SK-N-SH (cell line): ENCODE data around the gene CNOT9. TPM values are rescaled to one million over a fixed set of nuclear protein-coding genes. Genes with fewer than 3 reads are reported as not detected.

ENCODE experiments used
- CTCF ChIA-PET: fragments of 300-600, 350-600 bp; formaldehyde crosslinking; extraction: SDS; loops from one replicate; lab custom pipeline; 2021; lab: Yijun Ruan, JAX
- POLR2A ChIA-PET: fragments of 350-600 bp; sonication (Branson Sonifier 250); formaldehyde crosslinking; extraction: SDS; loops from one replicate; lab custom pipeline; 2020; ENCODE audit warnings: antibody characterized with exemption, inconsistent platforms; lab: Yijun Ruan, JAX
- DNase-seq: peaks from one replicate; pipeline ENCODE4 v3.0.0; 2012
- H2AFZ ChIP-seq: fragments of 200-600 bp; sonication (generic); 2 replicates; pipeline ENCODE4 v1.8.1; 2016; ENCODE audit warnings: antibody characterized with exemption, mild to moderate bottlenecking, low read depth
- H3F3A ChIP-seq: fragments of 200-600 bp; sonication (generic); replicated peaks from 2 replicates; pipeline ENCODE3; 2016; ENCODE audit warnings: antibody characterized with exemption, mild to moderate bottlenecking; ENCODE audit not compliant: insufficient read depth
- H3K27ac ChIP-seq, 2 experiments: fragments of 200-500 bp in 1 of 2; fragments of 200-600 bp in 1 of 2; sonication (Bioruptor generic) in 1 of 2; sonication (generic), shearing (Covaris generic) in 1 of 2; 2 replicates each; pipeline versions ENCODE4 v1.5.1 to v1.6.1; 2014 to 2016; ENCODE audit warnings: low read depth in 2 of 2, inconsistent platforms in 1 of 2, low read length in 1 of 2, mild to moderate bottlenecking in 1 of 2, mixed read lengths in 1 of 2
- H3K27me3 ChIP-seq: fragments of 200-600 bp; sonication (generic), shearing (Covaris generic); 2 replicates; pipeline ENCODE4 v1.6.1; 2016; ENCODE audit warnings: mixed run types; ENCODE audit not compliant: insufficient read depth
- H3K36me3 ChIP-seq, 2 experiments: fragments of 200-500 bp in 1 of 2; fragments of 200-600 bp in 1 of 2; sonication (Bioruptor generic) in 1 of 2; sonication (generic) in 1 of 2; replicated peaks in 1 of 2; 2 replicates each; pipeline versions ENCODE3 to v1.5.1; 2014 to 2016; ENCODE audit warnings: low read length in 1 of 2, mild to moderate bottlenecking in 1 of 2; ENCODE audit not compliant: insufficient read depth in 2 of 2, control insufficient read depth in 1 of 2
- H3K4me1 ChIP-seq, 2 experiments: fragments of 200-500 bp in 1 of 2; fragments of 200-600 bp in 1 of 2; sonication (Bioruptor generic) in 1 of 2; sonication (generic), shearing (Covaris generic) in 1 of 2; 2 replicates each; pipeline versions ENCODE4 v1.5.1 to v1.6.1; 2014 to 2016; ENCODE audit warnings: low read depth in 1 of 2, low read length in 1 of 2, mixed run types in 1 of 2; ENCODE audit not compliant: insufficient read depth in 2 of 2, control insufficient read depth in 1 of 2
- H3K4me2 ChIP-seq: fragments of 200-600 bp; sonication (generic), shearing (Covaris generic); 2 replicates; pipeline ENCODE4 v1.6.1; 2017; ENCODE audit warnings: mixed run types
- H3K4me3 ChIP-seq, 2 experiments: fragments of 200-500 bp in 1 of 2; fragments of 200-600 bp in 1 of 2; sonication (Bioruptor generic) in 1 of 2; sonication (generic), shearing (Covaris generic) in 1 of 2; 2 replicates each; pipeline versions ENCODE4 v1.5.1 to v1.8.1; 2014 to 2016; ENCODE audit warnings: low read depth in 2 of 2, inconsistent platforms in 1 of 2, low read length in 1 of 2, mild to moderate bottlenecking in 1 of 2, mixed read lengths in 1 of 2, moderate library complexity in 1 of 2
- H3K79me2 ChIP-seq: fragments of 200-600 bp; sonication (generic); 2 replicates; pipeline ENCODE4 v1.8.1; 2017; ENCODE audit warnings: mild to moderate bottlenecking; ENCODE audit not compliant: insufficient read depth
- H3K9ac ChIP-seq: fragments of 200-600 bp; sonication (generic); 2 replicates; pipeline ENCODE4 v1.6.1; 2017; ENCODE audit warnings: mixed run types
- H3K9me2 ChIP-seq: fragments of 200-600 bp; sonication (generic); 2 replicates; pipeline ENCODE4 v1.6.1; 2017; ENCODE audit warnings: mixed run types
- H3K9me3 ChIP-seq: fragments of 200-600 bp; sonication (generic); 2 replicates; pipeline ENCODE4 v1.6.1; 2017; ENCODE audit warnings: mixed run types, mild to moderate bottlenecking, moderate library complexity
- H4K20me1 ChIP-seq: fragments of 200-600 bp; sonication (generic); 2 replicates; pipeline ENCODE4 v1.6.1; 2017; ENCODE audit warnings: mild to moderate bottlenecking, mixed run types; ENCODE audit not compliant: insufficient read depth
- CTCF ChIP-seq: fragments of 200-600 bp; sonication (generic); IDR thresholded peaks from 2 replicates; pipeline ENCODE4 v1.6.1; 2017; ENCODE audit warnings: antibody characterized with exemption, mild to moderate bottlenecking, moderate library complexity
- ELF1 ChIP-seq: IDR thresholded peaks from 2 replicates; pipeline ENCODE4 v1.4.0; 2012
- EP300 ChIP-seq, 2 experiments: IDR thresholded peaks; 2 replicates each; pipeline versions ENCODE4 v1.4.0 to v1.6.1; 2012; ENCODE audit warnings: borderline replicate concordance in 1 of 2, low read depth in 1 of 2, low read length in 1 of 2
- EZH2phosphoT487 ChIP-seq: fragments of 200-600 bp; sonication (generic); IDR thresholded peaks from 2 replicates; pipeline ENCODE4 v1.6.1; 2017; ENCODE audit warnings: low read depth, mixed run types, mild to moderate bottlenecking, antibody characterized with exemption, moderate library complexity, borderline replicate concordance
- FOSL2 ChIP-seq: IDR thresholded peaks from 2 replicates; pipeline ENCODE4 v1.4.0; 2012; ENCODE audit warnings: low read depth, mild to moderate bottlenecking, moderate library complexity, borderline replicate concordance
- FOXM1 ChIP-seq: IDR thresholded peaks from 2 replicates; pipeline ENCODE4 v1.4.0; 2012; ENCODE audit warnings: low read depth, mild to moderate bottlenecking
- GATA2 ChIP-seq: sonication (generic); formaldehyde crosslinking; IDR thresholded peaks from 2 replicates; pipeline ENCODE4 v1.5.0; 2020; ENCODE audit warnings: mild to moderate bottlenecking, missing genetic modification reagents
- JUND ChIP-seq: IDR thresholded peaks from 2 replicates; pipeline ENCODE4 v1.4.0; 2012
- MAX ChIP-seq: IDR thresholded peaks from 2 replicates; pipeline ENCODE4 v1.4.0; 2012; ENCODE audit warnings: low read depth
- MEF2A ChIP-seq: IDR thresholded peaks from 2 replicates; pipeline ENCODE4 v1.4.0; 2012; ENCODE audit warnings: low read depth, borderline replicate concordance
- MXI1 ChIP-seq: IDR thresholded peaks from 2 replicates; pipeline ENCODE4 v1.6.1; 2012; ENCODE audit warnings: mild to moderate bottlenecking, low read depth, low read length, improper control_type of control experiment
- PBX3 ChIP-seq: IDR thresholded peaks from 2 replicates; pipeline ENCODE4; 2012
- POLR2AphosphoS5 ChIP-seq: IDR thresholded peaks from 2 replicates; pipeline ENCODE4 v1.6.1; 2012; ENCODE audit warnings: low read depth, low read length
- RAD21 ChIP-seq: IDR thresholded peaks from 2 replicates; pipeline ENCODE4 v1.6.1; 2012; ENCODE audit warnings: mild to moderate bottlenecking, low read length
- RCOR1 ChIP-seq: fragments of 150-350 bp; IDR thresholded peaks from 2 replicates; pipeline ENCODE4 v1.6.1; 2017; ENCODE audit warnings: antibody characterized with exemption, low read length
- RFX5 ChIP-seq: IDR thresholded peaks from 2 replicates; pipeline ENCODE4 v1.6.1; 2012; ENCODE audit warnings: mild to moderate bottlenecking, improper control_type of control experiment, low read length
- RXRA ChIP-seq: IDR thresholded peaks from 2 replicates; pipeline ENCODE4 v1.4.0; 2012; ENCODE audit warnings: low read depth, mild to moderate bottlenecking, borderline replicate concordance
- SMC3 ChIP-seq: IDR thresholded peaks from 2 replicates; pipeline ENCODE4 v1.6.1; 2012; ENCODE audit warnings: low read depth, low read length, improper control_type of control experiment
- TCF12 ChIP-seq: IDR thresholded peaks from 2 replicates; pipeline ENCODE4 v1.4.0; 2012
- TEAD4 ChIP-seq: IDR thresholded peaks from 2 replicates; pipeline ENCODE4 v1.4.0; 2012; ENCODE audit warnings: mild to moderate bottlenecking, borderline replicate concordance; ENCODE audit not compliant: insufficient read depth
- USF1 ChIP-seq: IDR thresholded peaks from 2 replicates; pipeline ENCODE4 v1.4.0; 2012; ENCODE audit warnings: low read depth, borderline replicate concordance
- YY1 ChIP-seq: IDR thresholded peaks from 2 replicates; pipeline ENCODE4 v1.4.0; 2012; ENCODE audit warnings: low read depth, mild to moderate bottlenecking
- WGBS: methylation state at CpG from one replicate; pipeline ENCODE4 v1.1.6; 2017; ENCODE audit warnings: low lambda C conversion rate; 5-methylcytosine and 5-hydroxymethylcytosine counted together
- polyA plus RNA-seq, 3 experiments: library from polyadenylated mRNA; depleted of rRNA; stranded (reverse); fragments of >200 nt; gene quantifications; 2 replicates each; pipeline ENCODE4 v1.2.3, GENCODE V29; 2012
- TF ChIP-seq, protein P1 (sequence below): fragments of 150-350 bp; IDR thresholded peaks from 2 replicates; pipeline ENCODE4 v1.6.1; 2016; ENCODE audit warnings: mild to moderate bottlenecking, low read depth, low read length

Gene CNOT9
- polyA plus RNA-seq, 1 of the 3 experiments (the other 2 are of a cell fraction): 36.8 TPM

GRCh38 chr2:218626369-218626768 lies 57.7 kb downstream of the CNOT9 start:
- no peaks in the 10 kb centered on the region for H3K27me3 ChIP-seq
- no peaks in the 10 kb centered on the region for H3K79me2 ChIP-seq
- H3K4me2 ChIP-seq: no peak overlapping the region
- no peaks in the 10 kb centered on the region for H4K20me1 ChIP-seq
- CTCF ChIA-PET: interaction anchor here (0.7 to 3.5 kb wide), 4 partner anchors 22 to 221 kb away, joined by 3 to 19 read pairs (median 3); no protein-coding TSS in a partner anchor
- TF ChIP-seq MEF2A: no peak
- no peak for TF ChIP-seq RAD21
- no peak for TF ChIP-seq JUND
- no peak for TF ChIP-seq EZH2phosphoT487
- TF ChIP-seq FOXM1: no peak
- TF ChIP-seq USF1: no peak
- TF ChIP-seq GATA2 (CRISPR knock-in tag): no peak
- no peak for TF ChIP-seq YY1
- no peak for TF ChIP-seq SMC3
- no peak for TF ChIP-seq PBX3
- TF ChIP-seq RXRA: no peak
- TF ChIP-seq TCF12: no peak
- no peak for TF ChIP-seq MAX
- TF ChIP-seq RCOR1: no peak
- H3K9ac ChIP-seq: no peak overlapping the region
- no peak overlapping the region for H2AFZ ChIP-seq
- WGBS: 96% methylated on average over 4 of the region's 4 CpGs
- H3K9me3 ChIP-seq: no peaks in the 10 kb centered on the region
- peaks cover 0 to 2% of the 10 kb centered on the region in 2 experiments for H3K36me3 ChIP-seq
- POLR2A ChIA-PET: interaction anchor here (1.2 kb wide), 1 partner anchor 18 kb away, joined by 5 read pairs; the partner anchor contains the start of gene PLCD4
- H3F3A ChIP-seq: no peaks in the 10 kb centered on the region
- no peaks in the 10 kb centered on the region for H3K9me2 ChIP-seq
- H3K4me1 ChIP-seq: no peaks in the 10 kb centered on the region
- no peak overlapping the region for H3K27ac ChIP-seq
- DNase-seq: no peak
- no peak overlapping the region for H3K4me3 ChIP-seq

GRCh38 chr2:218627939-218628338 lies 59.3 kb downstream of the CNOT9 start:
- Histone ChIP-seq H3K9me2 (no peaks in the 10 kb centered on the region), H3K79me2 (no peaks in the 10 kb centered on the region), H4K20me1 (no peaks in the 10 kb centered on the region), H3K27me3 (no peaks in the 10 kb centered on the region), H3K4me2 (no peak overlapping the region), H2AFZ (no peak overlapping the region), H3K9ac (no peak overlapping the region), H3K36me3 (peaks cover 0 to 7% of the 10 kb centered on the region in 2 experiments), H3K4me1 (peaks cover 0 to 4% of the 10 kb centered on the region in 2 experiments; a peak in 1 of 4 replicates), H3K9me3 (no peaks in the 10 kb centered on the region), H3F3A (no peaks in the 10 kb centered on the region), H3K27ac (no peak overlapping the region), H3K4me3 (no peak overlapping the region)
- 97% methylated on average over 4 of the region's 4 CpGs for WGBS
- ChIA-PET POLR2A (interaction anchor here (1.5 kb wide), 1 partner anchor 21 kb away, joined by 3 read pairs; the partner anchor contains the start of gene PLCD4), CTCF (interaction anchor here (1.1 to 3.5 kb wide), 3 partner anchors 9 to 21 kb away, joined by 3 to 19 read pairs (median 4); partner anchors contain the start of gene PLCD4)
- DNase-seq: no peak
- TF ChIP-seq RFX5: no peak
- no peak for TF ChIP-seq POLR2AphosphoS5
- TF ChIP-seq USF1: no peak
- no peak for TF ChIP-seq PBX3
- no peak for TF ChIP-seq MXI1
- TF ChIP-seq EP300 (IDR thresholded peaks at IDR 0.05; ENCODE audit: borderline replicate concordance in 1 of 2, low read depth in 1 of 2, low read length in 1 of 2): no peak
- no peak for TF ChIP-seq CTCF
- TF ChIP-seq ELF1: no peak
- TF ChIP-seq FOSL2: no peak
- no peak for TF ChIP-seq TEAD4
- no peak for TF ChIP-seq RCOR1
- TF ChIP-seq, protein P1, sequence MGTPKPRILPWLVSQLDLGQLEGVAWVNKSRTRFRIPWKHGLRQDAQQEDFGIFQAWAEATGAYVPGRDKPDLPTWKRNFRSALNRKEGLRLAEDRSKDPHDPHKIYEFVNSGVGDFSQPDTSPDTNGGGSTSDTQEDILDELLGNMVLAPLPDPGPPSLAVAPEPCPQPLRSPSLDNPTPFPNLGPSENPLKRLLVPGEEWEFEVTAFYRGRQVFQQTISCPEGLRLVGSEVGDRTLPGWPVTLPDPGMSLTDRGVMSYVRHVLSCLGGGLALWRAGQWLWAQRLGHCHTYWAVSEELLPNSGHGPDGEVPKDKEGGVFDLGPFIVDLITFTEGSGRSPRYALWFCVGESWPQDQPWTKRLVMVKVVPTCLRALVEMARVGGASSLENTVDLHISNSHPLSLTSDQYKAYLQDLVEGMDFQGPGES: no peak
